Medulla oblongata (tissue), 1 donor: ENCODE results near the gene CDCA4.

ENCODE experiments used
- DNase-seq: peaks from one replicate; pipeline ENCODE4 v3.0.0-alpha.2; 2015; ENCODE audit errors: extremely low spot score

CDCA4 gene

GRCh38 chr14:104989236-104989950 is 31.5 kb downstream of the CDCA4 start:
- no peak for DNase-seq

DNA sequence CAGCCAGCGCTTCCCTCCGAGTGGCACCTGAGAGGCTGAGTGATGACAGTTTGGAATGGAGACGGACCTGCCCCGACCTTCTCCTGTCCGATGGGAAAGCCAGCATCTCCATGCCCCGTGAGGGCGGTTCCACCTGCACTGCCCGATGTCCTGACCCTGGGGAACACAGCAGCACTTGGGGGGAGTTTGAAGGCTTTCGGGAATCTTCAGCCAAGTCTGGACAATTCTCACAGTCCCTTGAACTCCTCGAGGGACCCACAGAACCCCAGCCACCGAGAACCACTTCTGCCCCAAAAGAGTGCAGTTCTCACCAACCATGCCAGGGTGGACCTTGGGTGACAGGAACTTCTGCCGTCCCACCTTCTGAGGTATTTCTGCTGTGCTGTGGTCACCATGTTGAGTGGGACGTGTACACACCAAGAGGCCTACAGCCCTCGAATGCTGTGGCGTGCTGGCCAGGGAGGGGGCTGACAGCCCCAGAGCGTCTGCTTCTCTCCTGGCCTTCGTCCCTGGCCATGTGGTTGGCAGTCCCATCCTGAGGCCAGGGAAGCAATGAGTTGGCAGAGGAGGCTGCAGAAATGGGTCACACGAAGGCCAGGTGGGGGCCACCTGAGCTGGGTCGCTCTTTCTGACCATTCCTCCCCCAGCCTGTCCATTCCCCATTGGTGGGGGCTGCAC is 34.3 kb downstream of the CDCA4 start:
- no peak for DNase-seq

- peak; percentile 92 for DNase-seq
Observed at GRCh38 chr14:104985675-104986486, 35.0 kb downstream of the CDCA4 start, which contains the start of gene CLBA1. CLBA1 (plus strand) TSS chr14:104985788; CDS start chr14:104986432, 644 bp downstream.

DNA sequence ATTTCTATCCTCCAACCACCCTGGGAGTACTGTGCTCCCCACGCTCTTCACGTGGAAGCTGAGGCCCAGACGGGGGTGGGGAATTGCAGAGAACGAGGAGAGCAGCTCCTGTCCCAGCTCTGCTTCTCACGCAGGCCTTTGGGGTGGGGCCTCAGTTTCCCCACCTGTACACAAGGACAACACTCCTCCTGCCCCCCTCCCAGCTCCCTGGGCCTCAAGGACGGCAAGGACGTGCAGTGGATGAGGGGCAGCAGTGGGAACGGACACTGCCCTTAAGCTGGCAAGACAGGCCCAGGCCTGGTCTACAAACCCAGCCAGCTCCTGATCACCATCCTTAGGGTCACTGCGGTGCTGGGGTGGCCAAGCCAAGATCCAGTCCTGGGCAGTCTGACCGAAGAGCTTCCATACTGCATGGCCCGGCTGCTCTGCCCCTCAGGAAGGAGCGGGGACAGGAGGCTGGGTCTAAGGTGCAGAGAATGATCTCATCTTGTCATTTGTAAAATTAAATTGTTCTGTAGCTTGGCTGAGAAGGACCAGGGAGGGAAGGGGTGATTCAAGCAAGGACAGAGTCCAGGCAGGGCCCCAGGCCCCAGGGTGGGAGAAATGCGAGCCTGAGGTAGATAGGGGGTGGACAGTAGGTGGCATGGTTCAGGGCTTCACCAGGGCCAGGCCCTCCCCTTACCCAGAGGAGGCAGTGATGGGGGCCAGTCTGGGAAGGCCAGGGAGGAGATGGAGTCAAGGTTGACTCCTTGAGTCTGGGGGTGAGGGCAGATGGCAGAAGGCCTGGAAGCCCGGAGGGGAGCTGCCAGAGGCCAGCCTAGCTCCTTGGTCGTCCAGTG is 36.6 kb downstream of the CDCA4 start:
- DNase-seq = no peak

- DNase-seq = no peak
Observed at GRCh38 chr14:104983231-104983721, 37.6 kb downstream of the CDCA4 start.

DNA sequence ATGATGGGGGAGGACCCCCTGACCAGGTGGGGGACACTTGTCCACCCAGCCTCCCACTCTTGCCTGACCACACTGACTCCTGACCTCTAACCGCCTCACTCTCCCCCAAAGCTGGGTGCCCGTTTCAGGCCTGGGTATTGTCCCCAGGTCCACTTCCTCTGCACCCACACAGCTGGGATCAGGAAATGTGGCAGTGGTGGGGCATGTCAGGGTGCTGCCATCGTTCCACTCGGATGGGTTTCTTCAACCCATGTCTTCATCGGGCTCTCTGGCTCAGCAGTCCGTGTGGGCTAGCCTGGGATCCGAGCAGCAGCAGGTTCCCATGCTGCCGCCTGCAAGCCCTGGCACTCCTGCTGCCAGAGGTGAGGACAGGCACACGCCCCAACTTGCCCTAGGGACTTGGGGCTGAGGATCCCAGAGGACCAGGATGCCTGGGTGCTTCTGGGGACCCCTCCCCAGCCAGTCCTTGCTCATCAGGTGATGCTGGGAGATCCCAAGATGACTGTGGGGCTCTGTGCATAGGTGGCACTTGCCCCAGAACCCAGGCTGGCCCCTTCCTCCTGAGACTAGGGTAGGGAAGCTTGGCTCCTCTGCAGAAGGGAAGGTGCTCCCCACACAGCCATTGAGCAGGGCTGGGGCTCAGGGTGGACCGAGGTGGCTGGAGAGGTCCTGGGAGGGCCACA is 38.2 kb downstream of the CDCA4 start:
- no peak for DNase-seq

- DNase-seq = no peak
Observed at GRCh38 chr14:104981699-104982541, 39.0 kb downstream of the CDCA4 start.

- DNase-seq = no peak
Observed at GRCh38 chr14:104980611-104981531, 40.0 kb downstream of the CDCA4 start.

GRCh38 chr14:104979758-104980610 is 40.9 kb downstream of the CDCA4 start:
- DNase-seq = no peak

- DNase-seq = no peak
Observed at GRCh38 chr14:104978746-104979691, 41.9 kb downstream of the CDCA4 start.

GRCh38 chr14:104977681-104978653 is 42.9 kb downstream of the CDCA4 start, which contains the start of gene AHNAK2:
AHNAK2 (minus strand) TSS chr14:104978374; CDS start chr14:104978237, 137 bp downstream.
- DNase-seq = peak; percentile 37

DNA sequence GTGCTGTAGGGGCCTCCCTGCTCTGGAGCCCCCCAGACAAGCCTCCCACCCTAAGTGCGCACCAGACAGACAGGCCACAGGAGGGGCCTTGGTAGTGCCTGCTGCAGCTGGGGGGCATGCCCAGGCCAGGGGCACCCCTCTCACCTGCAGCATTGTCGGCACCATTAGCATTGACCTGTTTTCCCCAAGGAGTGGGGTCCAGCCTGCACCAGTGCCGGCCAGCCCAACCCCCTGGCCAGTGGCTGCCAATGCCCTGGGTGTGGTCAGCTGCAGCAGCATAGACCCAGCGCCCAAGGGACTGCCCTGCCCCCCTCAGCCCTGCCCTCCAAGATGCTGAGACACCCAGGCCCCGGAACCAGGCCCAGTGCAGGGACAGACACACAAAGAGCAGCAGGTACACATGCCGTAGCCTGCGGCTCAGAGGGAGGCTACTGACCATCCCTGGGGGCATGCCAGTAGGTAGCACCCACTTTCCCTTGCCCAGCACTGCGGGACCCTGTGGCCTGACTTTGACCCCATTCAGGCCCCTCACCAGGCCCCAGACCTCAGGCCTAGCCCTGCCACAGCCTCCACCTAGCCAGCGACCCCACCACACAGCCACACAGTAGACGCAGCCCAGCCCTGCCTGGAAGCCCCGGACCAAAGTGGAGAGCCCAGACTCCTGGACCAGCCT is 43.7 kb downstream of the CDCA4 start:
- no peak for DNase-seq

DNA sequence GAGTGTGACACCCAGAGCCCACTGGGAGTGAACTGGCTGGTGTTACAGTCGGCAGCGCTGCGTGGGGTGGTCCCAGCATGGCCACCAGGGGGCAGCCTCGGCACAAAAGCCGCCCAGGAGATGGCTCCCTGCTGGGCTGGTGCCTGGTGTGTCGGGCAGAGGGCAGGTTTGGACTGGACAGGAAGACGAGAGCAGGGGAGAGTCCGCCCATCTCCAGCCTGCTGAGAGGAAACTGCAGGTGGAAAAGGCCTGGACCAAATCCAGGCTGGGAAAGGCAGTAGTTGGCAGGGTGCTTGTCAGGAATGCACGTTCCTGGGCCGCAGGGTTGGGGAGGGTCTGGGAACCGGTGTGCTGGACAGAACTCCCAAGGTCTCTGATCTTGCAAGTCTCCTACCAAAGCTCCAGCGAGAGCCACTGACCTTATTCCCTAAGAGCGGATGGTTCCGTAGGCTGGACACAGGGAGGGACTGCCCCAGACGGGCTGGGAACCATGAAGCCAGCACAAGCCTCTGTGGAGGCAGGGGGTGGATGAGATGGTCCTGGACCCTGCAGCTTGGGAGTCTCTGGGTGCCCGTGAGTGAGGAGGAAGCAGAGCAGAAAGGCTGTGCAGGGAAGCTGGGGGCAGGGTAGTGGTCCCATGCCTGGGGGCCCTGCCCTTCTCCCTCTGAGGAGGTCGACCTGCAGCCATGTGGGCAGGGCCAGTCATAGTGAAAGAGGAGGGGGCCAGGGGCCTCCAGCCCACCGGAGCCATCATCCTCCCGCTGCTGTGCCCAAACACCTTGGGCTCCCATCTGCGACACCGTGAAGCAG is 44.5 kb downstream of the CDCA4 start:
- peak; percentile 69 for DNase-seq
